ENCODE measurements around the gene TRIM44. TPM values are rescaled to one million over a fixed set of nuclear protein-coding genes. Genes with fewer than 3 reads are reported as not detected.

The TRIM44 gene
- total RNA-seq, 2 donors from 2014 or later: 45.8 to 53.1 TPM

DNA sequence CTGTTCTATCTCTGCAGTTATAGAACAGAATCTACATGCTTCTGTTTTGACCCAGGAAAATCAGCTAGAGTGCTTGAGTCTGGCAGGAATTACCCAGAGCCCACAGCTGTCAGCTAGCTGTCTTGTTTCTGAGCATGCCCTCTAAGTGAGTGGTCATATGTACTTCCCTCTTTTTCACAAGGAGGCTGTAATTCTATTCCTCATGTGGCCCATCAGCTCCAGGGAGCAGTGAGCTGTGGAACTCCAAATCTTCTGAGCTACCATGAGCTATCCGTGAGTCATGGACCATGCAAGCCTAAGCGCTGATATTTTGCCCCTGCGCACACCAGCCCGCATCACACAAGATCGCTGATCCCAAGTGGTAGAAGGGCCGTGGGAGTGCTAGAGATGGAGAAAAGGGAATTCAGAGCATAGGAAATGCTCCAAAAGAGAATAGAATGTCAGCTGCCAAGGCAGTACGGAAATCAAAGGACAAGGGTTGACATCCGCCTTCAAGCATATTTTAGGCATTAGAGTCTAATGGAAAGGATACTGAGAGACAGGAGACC lies 38.9 kb upstream of the TRIM44 start:
- H3K27me3 Mint-ChIP-seq (ENCODE audit: low read depth): peaks cover 51% of the 10 kb centered on the region
- no peaks in the 10 kb centered on the region for H3K9me3 Mint-ChIP-seq
- H3K4me1 Mint-ChIP-seq (ENCODE audit: low read depth): no peaks in the 10 kb centered on the region
- no peaks in the 10 kb centered on the region for H3K36me3 Mint-ChIP-seq (ENCODE audit: insufficient read depth in 2 of 2)
- no peak overlapping the region for H3K4me3 Mint-ChIP-seq
- DNase-seq (no peak), ATAC-seq (replicated peaks in 1 of 2) (no peak)
- H3K27ac Mint-ChIP-seq: no peak overlapping the region

DNA sequence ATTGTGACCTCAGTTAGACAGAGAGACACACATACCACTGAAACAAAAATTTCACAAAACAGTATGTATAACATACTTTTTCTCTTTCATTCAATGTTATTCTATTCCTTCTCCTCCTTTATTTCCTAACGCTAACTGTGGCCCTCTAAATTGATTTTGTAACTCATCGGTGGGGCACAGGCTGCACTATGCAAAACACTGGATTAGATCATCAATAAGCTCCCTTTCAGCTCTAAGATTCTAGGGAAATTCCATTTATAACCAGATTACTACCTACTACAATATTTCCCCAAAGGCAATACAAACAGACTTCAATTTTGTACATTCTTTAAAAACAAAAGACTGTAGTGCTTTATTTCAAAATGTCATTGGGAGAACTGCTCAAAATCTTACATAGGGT lies 38.3 kb upstream of the TRIM44 start:
- ATAC-seq (replicated peaks in 1 of 2) (no peak), DNase-seq (no peak)
- Mint-ChIP-seq H3K27ac (no peak overlapping the region), H3K9me3 (no peaks in the 10 kb centered on the region), H3K4me1 (ENCODE audit: low read depth) (no peaks in the 10 kb centered on the region), H3K27me3 (ENCODE audit: low read depth) (peaks cover 57% of the 10 kb centered on the region), H3K4me3 (no peak overlapping the region), H3K36me3 (ENCODE audit: insufficient read depth in 2 of 2) (no peaks in the 10 kb centered on the region)

DNA sequence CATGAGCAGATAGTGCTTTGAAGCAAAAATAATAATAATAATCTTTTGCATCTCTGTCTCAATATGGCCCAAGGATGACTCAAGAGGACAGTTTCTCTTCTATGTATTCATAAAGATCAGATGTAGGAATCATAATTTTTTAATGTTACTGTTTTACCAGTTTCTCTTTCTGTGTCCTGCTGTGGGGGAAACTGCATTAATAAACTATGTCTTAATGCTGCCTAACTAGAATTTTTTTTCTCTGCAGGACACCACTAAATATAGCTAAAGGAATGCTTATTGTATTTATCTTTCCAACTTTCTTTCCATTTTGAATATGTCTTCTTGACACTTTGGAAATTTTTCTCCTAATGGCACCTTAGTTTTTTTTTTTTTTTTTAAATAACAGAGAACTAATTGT lies 37.8 kb upstream of the TRIM44 start:
- Mint-ChIP-seq H3K9me3 (no peaks in the 10 kb centered on the region), H3K27me3 (ENCODE audit: low read depth) (peaks cover 59% of the 10 kb centered on the region), H3K27ac (no peak overlapping the region), H3K36me3 (ENCODE audit: insufficient read depth in 2 of 2) (no peaks in the 10 kb centered on the region), H3K4me1 (ENCODE audit: low read depth) (no peaks in the 10 kb centered on the region), H3K4me3 (no peak overlapping the region)
- DNase-seq (no peak), ATAC-seq (replicated peaks in 1 of 2) (no peak)

DNA sequence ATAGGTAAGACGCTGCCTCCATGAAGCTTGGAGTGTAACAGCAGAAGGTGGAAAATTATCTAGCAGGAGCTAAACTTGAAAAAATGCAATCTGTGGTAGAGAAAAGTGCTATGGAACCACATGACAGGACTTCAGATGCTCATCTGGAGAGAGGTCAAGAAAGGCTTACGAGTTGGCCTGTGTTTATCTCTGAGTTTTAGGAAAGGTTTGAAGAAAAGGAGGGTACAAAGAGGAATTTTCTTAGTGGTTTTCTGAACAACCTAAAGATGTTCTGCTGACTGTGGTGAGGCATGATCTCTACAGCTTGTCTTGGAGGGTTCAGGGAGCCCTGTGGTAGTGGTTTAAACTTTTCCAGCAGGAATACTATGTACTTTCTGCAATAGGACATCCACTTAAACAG lies 36.1 kb upstream of the TRIM44 start:
- Mint-ChIP-seq H3K9me3 (no peaks in the 10 kb centered on the region), H3K27me3 (ENCODE audit: low read depth) (peaks cover 57% of the 10 kb centered on the region), H3K4me3 (no peak overlapping the region), H3K4me1 (ENCODE audit: low read depth) (no peaks in the 10 kb centered on the region), H3K27ac (no peak overlapping the region), H3K36me3 (ENCODE audit: insufficient read depth in 2 of 2) (no peaks in the 10 kb centered on the region)
- DNase-seq (no peak), ATAC-seq (replicated peaks in 1 of 2) (no peak)

DNA sequence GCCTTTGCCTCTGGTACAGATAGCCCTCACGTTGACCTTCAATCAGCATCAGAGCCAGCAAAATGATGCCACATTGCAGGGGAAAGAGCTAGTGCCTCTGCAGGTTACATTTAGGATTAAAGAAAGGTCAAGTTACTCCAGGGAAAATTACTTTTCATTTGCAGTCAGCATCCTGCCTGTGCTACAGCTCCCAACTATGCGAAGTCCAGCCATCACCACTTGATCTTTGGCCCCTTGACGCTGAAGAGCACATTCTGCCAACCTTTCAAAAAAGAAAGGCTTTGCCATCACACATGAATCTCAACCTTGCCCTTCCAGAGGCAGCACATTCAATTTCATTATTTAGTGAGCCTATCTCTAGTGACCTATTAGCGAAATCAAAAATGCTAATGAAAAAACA lies 33.1 kb upstream of the TRIM44 start:
- no peaks in the 10 kb centered on the region for H3K36me3 Mint-ChIP-seq (ENCODE audit: insufficient read depth in 2 of 2)
- ATAC-seq (replicated peaks in 1 of 2): no peak
- peaks cover 49% of the 10 kb centered on the region for H3K27me3 Mint-ChIP-seq (ENCODE audit: low read depth)
- no peaks in the 10 kb centered on the region for H3K4me1 Mint-ChIP-seq (ENCODE audit: low read depth)
- DNase-seq: no peak
- H3K4me3 Mint-ChIP-seq: no peak overlapping the region
- no peak overlapping the region for H3K27ac Mint-ChIP-seq
- no peaks in the 10 kb centered on the region for H3K9me3 Mint-ChIP-seq

DNA sequence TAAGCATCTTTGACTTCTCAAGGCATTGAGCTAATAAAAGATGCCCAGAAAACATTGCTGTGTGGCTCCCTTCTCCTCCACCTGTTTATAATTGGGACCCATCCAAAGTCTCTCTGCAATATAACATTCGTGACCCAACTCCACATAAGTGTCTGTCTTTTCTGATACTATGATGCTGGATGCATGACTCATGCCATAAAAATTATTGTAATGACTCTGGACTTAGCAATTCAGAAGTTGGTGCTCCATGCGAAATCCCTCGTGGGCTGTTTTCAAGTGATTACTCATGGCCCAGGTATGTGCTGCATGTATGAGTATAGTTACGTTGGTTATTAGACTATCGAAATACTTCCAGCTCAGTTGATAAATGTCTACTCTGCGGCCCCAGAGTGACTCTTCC lies 32.7 kb upstream of the TRIM44 start:
- Mint-ChIP-seq H3K4me3 (no peak overlapping the region), H3K27me3 (ENCODE audit: low read depth) (peaks cover 48% of the 10 kb centered on the region), H3K27ac (no peak overlapping the region), H3K4me1 (ENCODE audit: low read depth) (no peaks in the 10 kb centered on the region), H3K36me3 (ENCODE audit: insufficient read depth in 2 of 2) (no peaks in the 10 kb centered on the region), H3K9me3 (no peaks in the 10 kb centered on the region)
- ATAC-seq (replicated peaks in 1 of 2) (peak in 1 of 2 donors; percentile 26), DNase-seq (no peak)

DNA sequence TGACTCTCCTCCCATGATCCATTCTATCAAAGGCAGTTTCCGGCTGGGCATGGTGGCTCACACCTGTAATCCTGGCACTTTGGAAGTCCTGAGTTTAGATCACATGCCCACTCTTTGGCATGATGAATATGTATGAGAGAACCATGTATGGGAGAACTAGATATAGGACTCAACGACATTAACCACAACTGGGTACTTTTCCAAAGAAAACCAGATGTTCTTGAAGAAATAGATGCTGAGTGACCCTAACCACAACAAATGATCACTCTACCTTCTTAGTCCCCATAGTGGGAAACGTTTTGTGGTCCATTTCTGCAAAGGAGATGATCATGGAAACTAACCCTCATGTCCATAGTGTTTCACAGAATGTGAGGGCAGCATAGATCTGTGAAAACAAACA lies 30.7 kb upstream of the TRIM44 start:
- no peak for ATAC-seq (replicated peaks in 1 of 2)
- DNase-seq: no peak
- Mint-ChIP-seq H3K9me3 (no peaks in the 10 kb centered on the region), H3K4me1 (ENCODE audit: low read depth) (no peaks in the 10 kb centered on the region), H3K36me3 (ENCODE audit: insufficient read depth in 2 of 2) (no peaks in the 10 kb centered on the region), H3K4me3 (no peak overlapping the region), H3K27ac (no peak overlapping the region), H3K27me3 (ENCODE audit: low read depth) (peaks cover 62% of the 10 kb centered on the region)

DNA sequence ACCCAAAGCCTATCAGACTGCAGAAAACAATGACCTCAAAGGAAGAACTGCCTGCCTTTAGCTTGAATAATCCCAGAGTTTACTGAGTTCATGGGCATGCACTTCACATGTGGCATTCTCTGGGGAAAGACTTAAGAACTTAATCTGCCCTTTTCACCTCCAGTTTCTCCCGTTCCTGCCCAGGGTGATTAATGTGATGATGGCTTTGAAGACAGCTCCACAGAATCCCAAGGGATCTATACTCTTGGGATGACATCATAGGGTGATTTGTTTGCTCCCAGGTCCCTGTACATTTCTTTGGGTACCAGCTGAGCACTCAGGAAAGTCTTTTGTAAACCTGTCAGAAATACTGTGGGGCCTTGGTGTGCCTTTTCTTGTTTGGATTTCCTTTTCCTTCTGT lies 30.3 kb upstream of the TRIM44 start:
- H3K9me3 Mint-ChIP-seq: no peaks in the 10 kb centered on the region
- H3K27ac Mint-ChIP-seq: no peak overlapping the region
- no peak overlapping the region for H3K4me3 Mint-ChIP-seq
- no peaks in the 10 kb centered on the region for H3K36me3 Mint-ChIP-seq (ENCODE audit: insufficient read depth in 2 of 2)
- H3K27me3 Mint-ChIP-seq (ENCODE audit: low read depth): peaks cover 64% of the 10 kb centered on the region
- ATAC-seq (replicated peaks in 1 of 2): no peak
- no peaks in the 10 kb centered on the region for H3K4me1 Mint-ChIP-seq (ENCODE audit: low read depth)
- no peak for DNase-seq

DNA sequence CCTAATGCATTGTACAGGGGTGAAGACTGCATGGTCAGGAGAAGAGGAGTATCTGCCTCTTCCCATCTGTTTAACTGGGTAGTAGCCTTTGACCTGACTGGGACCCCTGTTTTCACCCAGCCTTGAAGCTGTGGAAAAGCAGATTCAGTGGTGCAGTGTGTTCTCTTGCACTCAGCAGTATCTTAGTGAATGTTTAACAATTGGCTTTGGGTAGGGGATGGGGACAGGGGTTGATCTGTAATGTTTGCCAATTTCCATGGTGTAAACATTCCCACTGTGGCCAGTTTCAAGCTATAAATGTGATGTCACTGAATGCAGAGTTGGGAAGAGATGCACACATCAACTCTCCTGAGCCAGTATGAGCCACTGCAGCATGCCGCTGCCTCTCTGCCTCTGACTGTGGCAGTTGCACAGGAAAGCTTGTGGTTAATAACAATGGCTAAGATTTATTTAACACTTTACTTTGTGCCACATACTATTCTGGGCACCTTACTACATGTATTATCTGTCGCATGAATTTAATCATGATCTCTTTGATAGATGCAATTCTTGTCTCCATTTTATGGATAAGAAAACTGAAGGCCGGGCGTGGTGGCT lies 28.6 kb upstream of the TRIM44 start:
- Mint-ChIP-seq H3K27ac (no peak overlapping the region), H3K27me3 (ENCODE audit: low read depth) (peaks cover 64% of the 10 kb centered on the region)
- ATAC-seq (replicated peaks in 1 of 2): no peak

DNA sequence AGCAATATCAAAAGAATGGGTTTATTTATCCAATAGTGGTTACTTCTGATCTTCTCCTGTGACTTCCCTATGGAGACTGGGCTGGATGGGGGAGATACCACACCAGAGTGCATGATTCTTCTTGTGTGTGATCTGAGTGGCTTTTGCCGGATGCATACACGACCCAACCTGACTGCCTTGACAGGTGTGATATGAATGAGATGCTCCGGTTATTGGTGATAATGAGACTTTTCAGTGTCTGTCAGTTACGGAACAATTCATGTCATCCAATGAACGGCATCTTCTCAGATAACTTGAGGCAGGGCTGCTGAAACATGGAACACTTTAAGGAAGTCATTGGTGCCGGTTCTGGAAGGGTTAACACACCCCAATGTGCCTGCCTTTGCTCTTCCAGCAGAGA lies 26.6 kb upstream of the TRIM44 start:
- H3K36me3 Mint-ChIP-seq (ENCODE audit: insufficient read depth in 2 of 2): no peaks in the 10 kb centered on the region
- no peak overlapping the region for H3K4me3 Mint-ChIP-seq
- DNase-seq (no peak), ATAC-seq (replicated peaks in 1 of 2) (no peak)
- no peak overlapping the region for H3K27ac Mint-ChIP-seq
- no peaks in the 10 kb centered on the region for H3K9me3 Mint-ChIP-seq
- H3K4me1 Mint-ChIP-seq (ENCODE audit: low read depth): no peaks in the 10 kb centered on the region
- peaks cover 46% of the 10 kb centered on the region for H3K27me3 Mint-ChIP-seq (ENCODE audit: low read depth)

More for the DNA sequence above, 28.6 kb upstream of the TRIM44 start:
- Mint-ChIP-seq H3K36me3 (ENCODE audit: insufficient read depth in 2 of 2) (no peaks in the 10 kb centered on the region), H3K4me3 (no peak overlapping the region), H3K4me1 (ENCODE audit: low read depth) (no peaks in the 10 kb centered on the region), H3K9me3 (no peaks in the 10 kb centered on the region)
- DNase-seq: no peak

DNA sequence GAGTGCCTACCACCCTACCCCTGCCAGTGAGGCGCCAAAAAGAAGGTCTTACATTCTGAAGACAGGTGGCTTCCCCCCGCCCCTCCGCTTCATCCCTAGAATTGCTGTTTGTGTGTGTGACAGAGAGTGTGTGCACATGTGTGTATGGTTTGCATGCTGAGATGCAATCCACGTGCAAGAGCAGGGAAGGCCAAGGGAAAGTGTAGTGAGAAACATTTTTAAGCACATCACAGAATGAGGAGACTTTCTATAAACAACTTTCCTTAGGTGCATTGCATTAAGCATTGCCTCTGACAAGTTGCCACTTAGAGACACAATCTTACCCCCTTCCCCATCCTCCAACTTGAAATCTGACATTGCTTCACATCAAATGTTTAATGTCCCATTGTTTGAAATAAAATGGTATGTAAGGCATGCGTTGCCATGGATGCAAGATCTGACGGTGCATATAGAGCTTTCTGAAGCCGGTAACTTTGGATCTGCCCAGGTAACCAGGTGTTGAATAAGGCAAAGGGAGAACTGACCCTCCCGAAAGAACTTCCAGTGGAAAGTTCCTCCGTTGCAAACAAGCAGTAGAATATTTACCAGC lies 22.9 kb upstream of the TRIM44 start:
- H3K27ac Mint-ChIP-seq: no peak overlapping the region
- DNase-seq (no peak), ATAC-seq (replicated peaks in 1 of 2) (no peak)
- no peaks in the 10 kb centered on the region for H3K4me1 Mint-ChIP-seq (ENCODE audit: low read depth)
- H3K9me3 Mint-ChIP-seq: no peaks in the 10 kb centered on the region
- H3K36me3 Mint-ChIP-seq (ENCODE audit: insufficient read depth in 2 of 2): no peaks in the 10 kb centered on the region
- peaks cover 37% of the 10 kb centered on the region for H3K27me3 Mint-ChIP-seq (ENCODE audit: low read depth)
- no peak overlapping the region for H3K4me3 Mint-ChIP-seq

DNA sequence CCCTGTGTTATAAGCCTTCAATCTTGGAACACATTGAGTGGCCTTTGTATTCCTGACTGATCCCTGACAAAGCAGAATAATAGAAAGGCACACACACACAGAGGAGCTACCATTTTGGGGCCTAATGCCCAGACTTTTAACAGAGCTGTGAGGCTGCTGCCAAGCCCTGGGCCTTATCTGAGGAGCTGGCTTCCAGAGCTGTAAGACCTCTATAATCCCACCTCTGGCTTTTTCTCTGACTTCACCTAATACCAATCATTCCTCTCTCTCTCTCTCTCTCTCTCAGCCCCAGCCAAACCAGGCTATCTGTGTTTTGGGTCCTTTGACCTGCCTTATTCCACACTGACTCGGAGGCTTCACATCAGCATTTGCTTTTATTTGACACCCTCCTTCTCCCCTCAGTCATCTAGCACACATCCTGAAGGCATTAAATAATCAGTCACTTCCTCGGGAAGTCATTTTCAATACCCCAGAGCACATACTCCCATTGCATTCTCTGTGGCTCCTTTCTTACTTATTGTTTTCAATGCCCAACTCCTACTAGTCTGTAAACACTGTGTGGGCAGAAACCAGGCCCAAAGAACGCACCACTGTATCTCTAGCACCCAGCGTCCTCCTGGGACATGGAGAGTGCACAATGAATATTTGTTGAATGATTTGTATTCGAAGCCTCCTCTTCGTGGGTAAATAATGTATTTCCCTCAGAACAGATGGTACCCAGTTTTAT lies 21.2 kb upstream of the TRIM44 start:
- Mint-ChIP-seq H3K36me3 (ENCODE audit: insufficient read depth in 2 of 2) (no peaks in the 10 kb centered on the region), H3K27ac (no peak overlapping the region), H3K27me3 (ENCODE audit: low read depth) (peaks cover 34% of the 10 kb centered on the region), H3K9me3 (no peaks in the 10 kb centered on the region), H3K4me3 (no peak overlapping the region), H3K4me1 (ENCODE audit: low read depth) (no peaks in the 10 kb centered on the region)
- ATAC-seq (replicated peaks in 1 of 2) (no peak), DNase-seq (no peak)

DNA sequence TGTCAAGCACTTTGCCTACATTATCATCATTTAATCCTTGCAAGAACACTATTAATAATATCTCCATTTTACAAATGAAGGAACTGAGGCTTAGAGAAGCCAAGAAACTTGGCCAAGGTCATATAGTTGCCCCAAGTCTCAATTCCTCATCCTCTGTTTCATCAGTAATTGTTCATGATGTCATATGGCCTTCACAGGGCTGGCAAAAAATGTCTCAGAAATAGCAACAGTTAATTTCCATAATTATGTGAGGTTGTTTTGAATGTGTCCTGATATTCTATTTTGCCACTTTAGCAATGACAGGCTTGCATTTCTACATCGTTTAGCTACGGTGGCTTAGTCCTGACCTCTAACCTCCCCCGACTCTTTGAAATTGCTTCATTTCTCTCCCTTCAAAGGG lies 20.6 kb upstream of the TRIM44 start:
- DNase-seq: no peak
- Mint-ChIP-seq H3K9me3 (no peaks in the 10 kb centered on the region), H3K27me3 (ENCODE audit: low read depth) (peaks cover 40% of the 10 kb centered on the region), H3K4me1 (ENCODE audit: low read depth) (no peaks in the 10 kb centered on the region), H3K36me3 (ENCODE audit: insufficient read depth in 2 of 2) (no peaks in the 10 kb centered on the region), H3K4me3 (no peak overlapping the region), H3K27ac (no peak overlapping the region)
- ATAC-seq (replicated peaks in 1 of 2): no peak

Data from activated T-cell treated with anti-CD3 and anti-CD28 coated beads, Interleukin-2, amount 50 U/mL, for 72 hours (primary cell).